HUES6 (cell line): ENCODE results near the gene PPP1R14C.

Experiments used
- H3K27ac ChIP-seq: 2 replicates; pipeline ENCODE4 v1.7.0; 2013; ENCODE audit warnings: low read depth, mild to moderate bottlenecking, low read length, inconsistent platforms
- H3K27me3 ChIP-seq: 2 replicates; pipeline ENCODE4 v1.6.1; 2013; ENCODE audit warnings: low read length; ENCODE audit not compliant: control insufficient read depth, insufficient read depth
- H3K36me3 ChIP-seq: 2 replicates; pipeline ENCODE4 v1.6.1; 2013; ENCODE audit warnings: low read length; ENCODE audit not compliant: control insufficient read depth, insufficient read depth
- H3K4me1 ChIP-seq: 2 replicates; pipeline ENCODE4 v1.6.1; 2013; ENCODE audit warnings: low read length; ENCODE audit not compliant: control insufficient read depth, insufficient read depth
- H3K4me3 ChIP-seq: 2 replicates; pipeline ENCODE4 v1.5.1; 2013; ENCODE audit warnings: low read depth, low read length
- H3K9ac ChIP-seq: one replicate; pipeline ENCODE4 v1.6.1; 2013; ENCODE audit warnings: mild to moderate bottlenecking, low read length
- H3K9me3 ChIP-seq: 2 replicates; pipeline ENCODE4 v1.6.1; 2013; ENCODE audit warnings: low read depth, low read length; ENCODE audit not compliant: control insufficient read depth, insufficient read depth

The PPP1R14C gene

DNA sequence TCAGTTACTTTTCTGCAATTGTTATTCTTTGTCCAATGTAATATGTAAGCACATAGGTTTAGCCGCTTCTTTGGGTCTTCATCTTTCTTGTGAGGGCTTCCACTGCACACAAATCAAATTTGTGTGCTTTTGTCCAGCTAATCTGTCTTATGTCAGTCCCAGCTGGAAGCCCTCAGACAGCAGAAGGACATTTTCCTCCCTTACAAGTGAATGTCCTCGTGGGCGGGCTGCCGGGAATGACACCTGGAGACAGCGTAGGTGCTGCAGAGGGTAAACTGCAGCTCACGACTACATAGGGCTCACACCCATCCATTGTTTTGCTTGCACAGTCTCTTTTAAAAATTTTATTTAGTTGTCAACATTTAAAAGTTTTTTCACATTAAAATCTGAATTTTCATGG lies 24.6 kb upstream of the PPP1R14C start:
- Histone ChIP-seq H3K4me3 (no peak overlapping the region), H3K36me3 (no peaks in the 10 kb centered on the region), H3K27me3 (no peaks in the 10 kb centered on the region), H3K9ac (no peak overlapping the region), H3K4me1 (0 out of 2 replicates have a peak, but pooled peaks cover 2% of the 10 kb centered on the region), H3K27ac (no peak overlapping the region), H3K9me3 (peaks cover 4% of the 10 kb centered on the region; the same call in 1 of the 2 replicates)

GRCh38 chr6:150118627-150119026 lies 24.2 kb upstream of the PPP1R14C start:
- Histone ChIP-seq H3K4me3 (no peak overlapping the region), H3K36me3 (no peaks in the 10 kb centered on the region), H3K9me3 (peaks cover 4% of the 10 kb centered on the region; the same call in 1 of the 2 replicates), H3K9ac (no peak overlapping the region), H3K4me1 (0 out of 2 replicates have a peak, but pooled peaks cover 2% of the 10 kb centered on the region), H3K27me3 (no peaks in the 10 kb centered on the region), H3K27ac (no peak overlapping the region)

DNA sequence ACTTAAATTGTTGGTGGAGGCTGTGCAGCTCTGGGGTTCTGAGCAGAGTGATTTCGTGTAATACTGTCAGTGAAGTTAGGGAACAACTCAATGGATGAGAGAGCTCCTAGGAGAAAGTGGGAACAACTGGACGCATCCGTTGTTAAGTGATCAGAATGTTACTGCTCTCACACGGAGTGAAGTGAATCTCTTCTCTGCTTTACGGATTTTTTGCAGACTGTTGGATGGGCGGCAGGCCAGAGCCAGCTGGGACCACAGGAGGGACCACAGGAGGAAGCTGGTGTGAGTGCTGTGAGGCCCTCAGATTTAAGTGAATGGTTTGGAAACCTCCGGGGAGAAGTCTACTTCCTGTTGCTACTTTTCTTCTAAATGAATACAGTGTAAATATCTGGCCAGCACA lies 23.7 kb upstream of the PPP1R14C start:
- no peaks in the 10 kb centered on the region for H3K27me3 ChIP-seq
- peaks cover 4% of the 10 kb centered on the region; the same call in 1 of the 2 replicates for H3K9me3 ChIP-seq
- H3K27ac ChIP-seq, result no peak overlapping the region
- H3K4me1 ChIP-seq, result 0 out of 2 replicates have a peak, but pooled peaks cover 2% of the 10 kb centered on the region
- H3K4me3 ChIP-seq, result no peak overlapping the region
- H3K9ac ChIP-seq, result no peak overlapping the region
- H3K36me3 ChIP-seq, result no peaks in the 10 kb centered on the region

DNA sequence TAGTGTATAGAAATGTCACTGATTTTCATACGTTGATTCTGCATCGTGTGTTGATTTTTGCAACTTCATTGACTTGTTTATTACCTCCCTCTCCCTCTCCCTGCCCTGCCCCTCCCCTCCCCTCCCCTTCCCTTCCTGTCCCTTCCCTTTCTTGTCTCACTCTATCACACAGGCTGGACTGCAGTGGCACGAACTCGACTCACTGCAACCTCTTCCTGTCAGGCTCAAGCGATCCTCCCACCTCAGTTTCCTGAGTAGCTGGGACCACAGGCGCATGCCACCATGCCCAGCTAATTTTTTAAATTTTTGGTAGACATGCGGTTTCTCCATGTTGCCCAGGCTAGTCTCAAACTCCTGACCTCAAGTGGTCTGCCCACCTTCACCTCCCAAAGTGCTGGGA lies 19.2 kb upstream of the PPP1R14C start:
- H3K27me3 ChIP-seq, result no peaks in the 10 kb centered on the region
- H3K36me3 ChIP-seq, result no peaks in the 10 kb centered on the region
- no peak overlapping the region for H3K9ac ChIP-seq
- H3K27ac ChIP-seq, result no peak overlapping the region
- H3K4me1 ChIP-seq, result 0 out of 2 replicates have a peak, but pooled peaks cover 2% of the 10 kb centered on the region
- no peaks in the 10 kb centered on the region for H3K9me3 ChIP-seq
- H3K4me3 ChIP-seq, result no peak overlapping the region

GRCh38 chr6:150124235-150124634 lies 18.6 kb upstream of the PPP1R14C start:
- no peaks in the 10 kb centered on the region for H3K4me1 ChIP-seq
- no peak overlapping the region for H3K9ac ChIP-seq
- no peaks in the 10 kb centered on the region for H3K36me3 ChIP-seq
- H3K27me3 ChIP-seq, result no peaks in the 10 kb centered on the region
- H3K27ac ChIP-seq, result no peak overlapping the region
- H3K9me3 ChIP-seq, result no peaks in the 10 kb centered on the region
- H3K4me3 ChIP-seq, result no peak overlapping the region

- peaks cover 3% of the 10 kb centered on the region; the same call in 1 of the 2 replicates for H3K27me3 ChIP-seq
- no peak overlapping the region for H3K9ac ChIP-seq
- H3K9me3 ChIP-seq, result no peaks in the 10 kb centered on the region
- no peak overlapping the region for H3K4me3 ChIP-seq
- H3K4me1 ChIP-seq, result no peaks in the 10 kb centered on the region
- H3K27ac ChIP-seq, result no peak overlapping the region
- H3K36me3 ChIP-seq, result no peaks in the 10 kb centered on the region
Observed at GRCh38 chr6:150126641-150127291, 16.1 kb upstream of the PPP1R14C start.

DNA sequence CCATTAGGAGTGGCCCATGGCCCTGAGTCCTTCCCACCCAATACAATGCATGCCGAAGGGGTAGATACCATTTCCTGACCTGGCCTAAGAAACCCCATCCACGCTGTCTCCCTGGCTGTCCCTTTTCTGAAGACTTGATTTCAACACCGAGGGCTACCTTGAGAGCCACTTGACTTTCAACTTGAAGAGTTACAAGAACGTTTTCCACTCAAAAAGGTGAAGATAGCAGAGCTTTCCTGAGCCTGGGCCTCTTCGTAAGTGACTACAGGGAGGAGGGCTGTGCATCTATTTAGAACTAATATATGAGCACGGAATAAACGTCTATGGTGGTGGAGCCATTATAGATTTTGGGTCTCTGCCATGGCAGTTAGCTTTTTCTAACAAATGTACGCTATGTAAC lies 14.4 kb upstream of the PPP1R14C start:
- no peaks in the 10 kb centered on the region for H3K4me1 ChIP-seq

GRCh38 chr6:150129616-150130505 lies 13.0 kb upstream of the PPP1R14C start:
- Histone ChIP-seq H3K27ac (no peak overlapping the region), H3K9me3 (no peaks in the 10 kb centered on the region), H3K27me3 (peaks cover 3% of the 10 kb centered on the region; the same call in 1 of the 2 replicates), H3K4me1 (no peaks in the 10 kb centered on the region), H3K36me3 (no peaks in the 10 kb centered on the region), H3K9ac (no peak overlapping the region), H3K4me3 (no peak overlapping the region)

More for the DNA sequence above, 14.4 kb upstream of the PPP1R14C start:
- Histone ChIP-seq H3K27ac (no peak overlapping the region), H3K9me3 (no peaks in the 10 kb centered on the region), H3K27me3 (peaks cover 3% of the 10 kb centered on the region; the same call in 1 of the 2 replicates), H3K36me3 (no peaks in the 10 kb centered on the region), H3K4me3 (no peak overlapping the region), H3K9ac (no peak overlapping the region)

- Histone ChIP-seq H3K36me3 (no peaks in the 10 kb centered on the region), H3K9me3 (0 out of 2 replicates have a peak, but pooled peaks cover 2% of the 10 kb centered on the region), H3K27me3 (peaks cover 3% of the 10 kb centered on the region; the same call in 1 of the 2 replicates), H3K4me3 (no peak overlapping the region), H3K27ac (no peak overlapping the region), H3K9ac (no peak overlapping the region), H3K4me1 (no peaks in the 10 kb centered on the region)
Observed at GRCh38 chr6:150133686-150134085, 9.2 kb upstream of the PPP1R14C start.

- no peak overlapping the region for H3K27ac ChIP-seq
- no peaks in the 10 kb centered on the region for H3K4me1 ChIP-seq
- no peak overlapping the region for H3K4me3 ChIP-seq
- 0 out of 2 replicates have a peak, but pooled peaks cover 2% of the 10 kb centered on the region for H3K9me3 ChIP-seq
- no peak overlapping the region for H3K9ac ChIP-seq
- H3K27me3 ChIP-seq, result peaks cover 3% of the 10 kb centered on the region; the same call in 1 of the 2 replicates
- no peaks in the 10 kb centered on the region for H3K36me3 ChIP-seq
Observed at GRCh38 chr6:150134280-150134920, 8.4 kb upstream of the PPP1R14C start.
